WTC11 (cell line): Measurements from ENCODE around the gene RGS17.

Experiments used
- CTCF ChIP-seq: fragments of 200-600 bp; IDR thresholded peaks from 2 replicates; pipeline ENCODE4 v1.8.0; 2022; ENCODE audit warnings: antibody characterized with exemption
- GTF2I ChIP-seq: fragments of 250-450 bp; sonication (Bioruptor Pico); conservative IDR thresholded peaks from 2 replicates; pipeline ENCODE4 v1.4.0; 2021; ENCODE audit warnings: mild to moderate bottlenecking

- TF ChIP-seq GTF2I (CRISPR knock-in tag) (no peak), CTCF (no peak; the same call in 1 of the 2 replicates)
Measured at GRCh38 chr6:153024709-153025017, 106.4 kb downstream of the RGS17 start.
